Mesenchymal stem cell (in vitro differentiated cells and primary cell): ENCODE measurements around the gene NECTIN1.

ENCODE experiments used
- DNase-seq: peaks from one replicate; pipeline ENCODE4 v3.0.0-alpha.2; 2013
- H2AFZ ChIP-seq: one replicate; pipeline ENCODE4 v1.6.1; 2013; ENCODE audit warnings: low read depth, mild to moderate bottlenecking, control low read depth, inconsistent platforms, low read length, moderate library complexity
- H2AK5ac ChIP-seq: 2 replicates; pipeline ENCODE4 v1.6.1; 2013; ENCODE audit warnings: low read length, moderate library complexity, mild to moderate bottlenecking, inconsistent platforms; ENCODE audit not compliant: severe bottlenecking
- H2BK120ac ChIP-seq: one replicate; pipeline ENCODE4 v1.6.1; 2013; ENCODE audit warnings: low read depth, mild to moderate bottlenecking, inconsistent platforms, low read length, moderate library complexity
- H2BK12ac ChIP-seq, 2 experiments: one replicate each; pipeline ENCODE4 v1.6.1; 2013; ENCODE audit warnings: inconsistent platforms in 2 of 2, low read length in 2 of 2, mild to moderate bottlenecking in 2 of 2, moderate library complexity in 2 of 2, control low read depth in 1 of 2
- H2BK15ac ChIP-seq: one replicate; pipeline ENCODE4 v1.6.1; 2013; ENCODE audit warnings: mild to moderate bottlenecking, low read depth, inconsistent platforms; ENCODE audit not compliant: poor library complexity, severe bottlenecking
- H2BK5ac ChIP-seq: 2 replicates; pipeline ENCODE4 v1.6.1; 2013; ENCODE audit warnings: low read depth, mild to moderate bottlenecking, low read length, control low read depth, inconsistent platforms; ENCODE audit not compliant: poor library complexity, severe bottlenecking
- H3K14ac ChIP-seq, 2 experiments: one replicate each; pipeline ENCODE4 v1.6.1; 2013; ENCODE audit warnings: inconsistent platforms in 2 of 2, low read length in 2 of 2, control low read depth in 1 of 2, mild to moderate bottlenecking in 1 of 2, moderate library complexity in 1 of 2
- H3K18ac ChIP-seq, 2 experiments: one replicate each; pipeline ENCODE4 v1.6.1; 2013; ENCODE audit warnings: inconsistent platforms in 2 of 2, low read length in 2 of 2, control low read depth in 1 of 2, low read depth in 1 of 2, mild to moderate bottlenecking in 1 of 2
- H3K23ac ChIP-seq, 2 experiments: one replicate each; pipeline ENCODE4 v1.6.1; 2013; ENCODE audit warnings: inconsistent platforms in 2 of 2, low read length in 2 of 2, mild to moderate bottlenecking in 2 of 2, moderate library complexity in 2 of 2, control low read depth in 1 of 2
- H3K27ac ChIP-seq: 2 replicates; pipeline ENCODE4 v1.5.1; 2013; ENCODE audit warnings: mild to moderate bottlenecking, moderate library complexity, low read length, control low read depth, inconsistent platforms; ENCODE audit not compliant: poor library complexity, severe bottlenecking
- H3K27me3 ChIP-seq, 2 experiments: 2 replicates each; pipeline versions ENCODE4 v1.6.1 to v1.7.0; 2013; ENCODE audit warnings: low read length in 2 of 2, mild to moderate bottlenecking in 2 of 2, moderate library complexity in 2 of 2, control low read depth in 1 of 2, inconsistent platforms in 1 of 2; ENCODE audit not compliant: control insufficient read depth in 1 of 2, insufficient read depth in 1 of 2
- H3K36me3 ChIP-seq, 2 experiments: 2 replicates each; pipeline versions ENCODE4 v1.6.1 to v1.7.0; 2013; ENCODE audit warnings: low read length in 2 of 2, control low read depth in 1 of 2, inconsistent platforms in 1 of 2, low read depth in 1 of 2, mild to moderate bottlenecking in 1 of 2; ENCODE audit not compliant: insufficient read depth in 2 of 2, control insufficient read depth in 1 of 2
- H3K4ac ChIP-seq, 2 experiments: one replicate each; pipeline ENCODE4 v1.6.1; 2013; ENCODE audit warnings: inconsistent platforms in 2 of 2, low read length in 2 of 2, mild to moderate bottlenecking in 2 of 2, moderate library complexity in 2 of 2, control low read depth in 1 of 2, low read depth in 1 of 2
- H3K4me1 ChIP-seq: 2 replicates; pipeline ENCODE4 v1.6.1; 2013; ENCODE audit warnings: low read depth, low read length, control low read depth; ENCODE audit not compliant: control insufficient read depth, insufficient read depth
- H3K4me2 ChIP-seq: 2 replicates; pipeline ENCODE4 v1.6.1; 2013; ENCODE audit warnings: low read length, mild to moderate bottlenecking, inconsistent platforms; ENCODE audit not compliant: poor library complexity, severe bottlenecking
- H3K4me3 ChIP-seq, 2 experiments: 2 replicates each; pipeline versions ENCODE4 v1.5.1 to v1.7.0; 2013; ENCODE audit warnings: low read length in 2 of 2, mild to moderate bottlenecking in 2 of 2, control low read depth in 1 of 2, low read depth in 1 of 2; ENCODE audit not compliant: insufficient read depth in 1 of 2
- H3K79me1 ChIP-seq: replicated peaks from 2 replicates; pipeline ENCODE4 v1.6.1; 2013; ENCODE audit warnings: mild to moderate bottlenecking, control low read depth, low read length, inconsistent platforms; ENCODE audit not compliant: poor library complexity, severe bottlenecking
- H3K9ac ChIP-seq: 2 replicates; pipeline ENCODE4 v1.7.0; 2013; ENCODE audit warnings: mild to moderate bottlenecking, low read length, moderate library complexity
- H3K9me3 ChIP-seq: 2 replicates; pipeline ENCODE4 v1.7.0; 2013; ENCODE audit warnings: mild to moderate bottlenecking, low read length; ENCODE audit not compliant: control insufficient read depth
- H4K8ac ChIP-seq: one replicate; pipeline ENCODE4 v1.6.1; 2013; ENCODE audit warnings: inconsistent platforms, mild to moderate bottlenecking, low read length, moderate library complexity
- H4K91ac ChIP-seq: one replicate; pipeline ENCODE4 v1.6.1; 2013; ENCODE audit warnings: mild to moderate bottlenecking, low read length, inconsistent platforms
- WGBS: methylation state at CpG from one replicate; pipeline ENCODE4 v1.1.7; 2013; ENCODE audit warnings: mixed read lengths; 5-methylcytosine and 5-hydroxymethylcytosine counted together

NECTIN1 gene

GRCh38 chr11:119739021-119739703 is 10.2 kb upstream of the NECTIN1 start:
- Histone ChIP-seq H2AK5ac (no peak overlapping the region), H3K36me3 (no peaks in the 10 kb centered on the region), H2BK15ac (no peak overlapping the region), H2BK12ac (no peak overlapping the region), H3K18ac (no peak overlapping the region), H3K4ac (no peak overlapping the region), H2BK120ac (no peak overlapping the region), H2AFZ (no peak overlapping the region), H3K79me1 (no peaks in the 10 kb centered on the region), H3K4me1 (peaks cover 15% of the 10 kb centered on the region), H3K14ac (no peak overlapping the region), H2BK5ac (no peak overlapping the region), H3K9ac (no peak overlapping the region), H3K4me2 (no peak overlapping the region), H3K9me3 (no peaks in the 10 kb centered on the region), H3K27me3 (peaks cover 61 to 67% of the 10 kb centered on the region in 2 experiments), H3K27ac (no peak overlapping the region), H4K8ac (no peak overlapping the region), H4K91ac (no peak overlapping the region), H3K4me3 (no peak overlapping the region), H3K23ac (no peak overlapping the region)
- WGBS = 24% methylated on average over 7 of the region's 8 CpGs
- DNase-seq = no peak

GRCh38 chr11:119738059-119738439 is 9.0 kb upstream of the NECTIN1 start:
- DNase-seq = no peak
- Histone ChIP-seq H3K36me3 (no peaks in the 10 kb centered on the region), H3K18ac (no peak overlapping the region), H3K79me1 (no peaks in the 10 kb centered on the region), H4K8ac (no peak overlapping the region), H3K4ac (no peak overlapping the region), H3K27ac (no peak overlapping the region), H2BK15ac (no peak overlapping the region), H2BK12ac (no peak overlapping the region), H3K9ac (no peak overlapping the region), H3K23ac (no peak overlapping the region), H2BK5ac (no peak overlapping the region), H4K91ac (no peak overlapping the region), H3K14ac (no peak overlapping the region), H2AFZ (no peak overlapping the region), H3K9me3 (no peaks in the 10 kb centered on the region), H3K4me1 (peaks cover 15% of the 10 kb centered on the region), H3K4me3 (no peak overlapping the region), H3K4me2 (no peak overlapping the region), H2AK5ac (no peak overlapping the region), H3K27me3 (peaks cover 54 to 58% of the 10 kb centered on the region in 2 experiments), H2BK120ac (no peak overlapping the region)
- 92% methylated on average over 5 of the region's 5 CpGs for WGBS

- Histone ChIP-seq H2BK15ac (no peak overlapping the region), H2AFZ (no peak overlapping the region), H3K18ac (no peak overlapping the region), H4K8ac (no peak overlapping the region), H3K4me1 (peaks cover 13% of the 10 kb centered on the region), H3K27me3 (peaks cover 49 to 52% of the 10 kb centered on the region in 2 experiments), H3K36me3 (no peaks in the 10 kb centered on the region), H3K79me1 (no peaks in the 10 kb centered on the region), H4K91ac (no peak overlapping the region), H3K14ac (no peak overlapping the region), H2AK5ac (no peak overlapping the region), H2BK12ac (no peak overlapping the region), H3K4me2 (no peak overlapping the region), H2BK5ac (no peak overlapping the region), H3K4me3 (no peak overlapping the region), H3K9me3 (no peaks in the 10 kb centered on the region), H3K23ac (no peak overlapping the region), H2BK120ac (no peak overlapping the region), H3K9ac (no peak overlapping the region), H3K4ac (no peak overlapping the region), H3K27ac (no peak overlapping the region)
- WGBS = 89% methylated on average over 8 of the region's 8 CpGs
- no peak for DNase-seq
These were observed 8.5 kb upstream of the NECTIN1 start for GRCh38 chr11:119737366-119738058.

GRCh38 chr11:119734788-119735187 is 5.8 kb upstream of the NECTIN1 start:
- Histone ChIP-seq H3K4me1 (peaks cover 2% of the 10 kb centered on the region), H3K9ac (no peak overlapping the region), H4K91ac (no peak overlapping the region), H2BK120ac (no peak overlapping the region), H3K79me1 (no peaks in the 10 kb centered on the region), H3K4me3 (no peak overlapping the region), H2BK5ac (no peak overlapping the region), H3K4ac (no peak overlapping the region), H2BK12ac (no peak overlapping the region), H3K36me3 (no peaks in the 10 kb centered on the region), H3K14ac (peak overlapping the region in 1 of 2 experiments; percentile 7), H4K8ac (no peak overlapping the region), H3K18ac (no peak overlapping the region), H2AK5ac (no peak overlapping the region), H3K9me3 (no peaks in the 10 kb centered on the region), H3K27ac (no peak overlapping the region), H3K27me3 (peaks cover 25 to 26% of the 10 kb centered on the region in 2 experiments), H2BK15ac (no peak overlapping the region), H3K23ac (no peak overlapping the region), H2AFZ (no peak overlapping the region), H3K4me2 (no peak overlapping the region)
- DNase-seq = no peak
- WGBS = 100% methylated on average over 1 of the region's 2 CpGs
